ENCODE data around the gene RXRB. TPM values are rescaled to one million over a fixed set of nuclear protein-coding genes. Genes with fewer than 3 reads are reported as not detected.
A peak's percentile ranks its signal among the peaks of the same experiment; 100 is the strongest.

Gene RXRB
- total RNA-seq, 1 experiment from 2014 or later: 49.9 TPM

DNA sequence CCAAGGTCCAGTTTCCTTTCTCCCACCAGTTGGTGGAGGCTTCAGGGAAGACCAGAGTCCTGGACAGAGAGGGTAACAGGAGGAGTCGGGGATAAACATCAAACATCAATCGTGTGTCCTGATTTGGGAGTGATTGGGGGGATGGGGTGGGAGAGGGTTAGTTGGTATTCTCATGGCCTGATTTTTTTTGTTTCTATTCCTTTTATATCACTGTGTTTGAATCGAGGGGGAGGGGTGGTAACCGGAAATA lies 3.6 kb upstream of the RXRB start:
- Histone ChIP-seq H4K20me1 (ENCODE audit: insufficient read depth) (no peaks in the 10 kb centered on the region), H3K4me3 (replicated peaks in 1 of 2; ENCODE audit: low read depth in 1 of 2, low read length in 2 of 2) (peak overlapping the region in 1 of 2 experiments; percentile 95; a peak in 2 of 4 replicates), H3K4me1 (ENCODE audit: control insufficient read depth in 1 of 2, insufficient read depth in 2 of 2, low read length in 2 of 2) (peaks cover 39 to 68% of the 10 kb centered on the region in 2 experiments), H3K9ac (ENCODE audit: low read length) (peak overlapping the region; percentile 96), H3K36me3 (ENCODE audit: control insufficient read depth in 1 of 2, insufficient read depth in 2 of 2, low read length in 2 of 2) (peaks cover 14 to 27% of the 10 kb centered on the region in 2 experiments; a peak in 3 of 4 replicates), H3K27ac (ENCODE audit: low read depth, low read length) (peak overlapping the region; percentile 95), H3K4me2 (ENCODE audit: low read length) (peak overlapping the region; percentile 97), H3K79me2 (ENCODE audit: insufficient read depth, low read length) (peaks cover 54% of the 10 kb centered on the region), H3K9me2 (ENCODE audit: insufficient read depth) (no peaks in the 10 kb centered on the region), H3K27me3 (ENCODE audit: insufficient read depth, low read length) (no peaks in the 10 kb centered on the region), H3K9me3 (ENCODE audit: control insufficient read depth in 1 of 2, insufficient read depth in 1 of 2, low read depth in 1 of 2, low read length in 2 of 2) (no peaks in the 10 kb centered on the region), H2AFZ (ENCODE audit: low read depth, low read length, poor library complexity, severe bottlenecking) (no peak overlapping the region)
- BruUV-seq (replicated peaks): no TSS peak
- ATAC-seq (no peak), DNase-seq (ENCODE audit: low read depth, low spot score) (no peak)
- intact Hi-C loops (cut with micrococcal nuclease): loop anchor here (2.0 to 10.0 kb wide), 2 partner anchors 45 to 211 kb away; partner anchors contain the start of genes CUTA and PHF1
- POLR2A ChIA-PET: no interaction called here
- no peak for TF ChIP-seq SRF (IDR thresholded peaks at IDR 0.05; ENCODE audit: low read depth)
- TF ChIP-seq EGR1 (IDR thresholded peaks at IDR 0.05; ENCODE audit: low read depth): no peak
- TF ChIP-seq CEBPB (IDR thresholded peaks at IDR 0.05; ENCODE audit: low read depth): no peak
- no peak for TF ChIP-seq TCF7L2 (IDR thresholded peaks at IDR 0.05; ENCODE audit: borderline replicate concordance, extremely low read depth, insufficient read depth, insufficient read length)
- TF ChIP-seq JUND (IDR thresholded peaks at IDR 0.05): no peak
- TF ChIP-seq ZNF274 (IDR thresholded peaks at IDR 0.05; ENCODE audit: low read depth, low read length): no peak
- TF ChIP-seq EZH2phosphoT487 (IDR thresholded peaks at IDR 0.05; ENCODE audit: borderline replicate concordance): no peak
- no peak for TF ChIP-seq CBX3 (IDR thresholded peaks at IDR 0.05; ENCODE audit: low read depth)
- no peak for TF ChIP-seq RAD21 (IDR thresholded peaks at IDR 0.05; ENCODE audit: low read depth)
- no peak for TF ChIP-seq ZFX (IDR thresholded peaks at IDR 0.05)
- TF ChIP-seq SIN3A (IDR thresholded peaks at IDR 0.05; ENCODE audit: low read depth): no peak
- no peak for TF ChIP-seq FOSL1 (IDR thresholded peaks at IDR 0.05; ENCODE audit: low read depth)
- no peak for TF ChIP-seq REST (IDR thresholded peaks at IDR 0.05; ENCODE audit: low read depth)
- no peak for TF ChIP-seq POLR2AphosphoS5 (IDR thresholded peaks at IDR 0.05; ENCODE audit: low read depth, low read length)
- no peak for TF ChIP-seq SP1 (IDR thresholded peaks at IDR 0.05; ENCODE audit: low read depth)
- TF ChIP-seq MAX (IDR thresholded peaks at IDR 0.05): no peak
- no peak for TF ChIP-seq POLR2A (IDR thresholded peaks at IDR 0.05; ENCODE audit: borderline replicate concordance, extremely low read depth, insufficient read depth, insufficient read length)
- TF ChIP-seq EZH2 (IDR thresholded peaks at IDR 0.05): no peak
- RAD21 ChIA-PET (ENCODE audit: low non-redundant PET in 1 of 2, low total read pairs in 2 of 2, uncharacterized antibody in 2 of 2, unreplicated experiment in 2 of 2): no interaction called here
- CTCF ChIA-PET: interaction anchor here (0.9 to 2.0 kb wide), 2 partner anchors 44 to 45 kb away, joined by 3 to 10 read pairs; no protein-coding TSS in a partner anchor

Data from HCT116 (cell line).